ENCODE data around the gene STIM1.

GRCh38 chr11:3892156-3892555 lies 36.7 kb downstream of the STIM1 start:
- TF ChIP-seq GATA2 (IDR thresholded peaks at IDR 0.05; ENCODE audit: low read depth, low read length): no peak
- no peak for TF ChIP-seq GATA3 (IDR thresholded peaks at IDR 0.05; ENCODE audit: low read depth, low read length)
